MCF 10A (cell line): ENCODE measurements around the gene GNB5. TPM values are rescaled to one million over a fixed set of nuclear protein-coding genes. Genes with fewer than 3 reads are reported as not detected.

Experiments
- BruUV-seq: library from RNA; stranded (reverse); fragments of 400-500 nt; replicated peaks from 2 replicates; lab custom pipeline; 2021; lab: Mats Ljungman, UMichigan
- CTCF ChIA-PET: fragments of 300-600 bp; sonication (Branson Sonifier 250); formaldehyde crosslinking; extraction: SDS; loops from one replicate; lab custom pipeline; 2021; ENCODE audit warnings: antibody characterized with exemption, inconsistent platforms; lab: Yijun Ruan, JAX
- POLR2A ChIA-PET: fragments of 300-600, 350-650 bp; sonication (Branson Sonifier 250); formaldehyde crosslinking; extraction: SDS; loops from one replicate; lab custom pipeline; 2020; ENCODE audit warnings: antibody characterized with exemption, inconsistent platforms; lab: Yijun Ruan, JAX
- DNase-seq: peaks from one replicate; pipeline ENCODE4 v3.0.0-alpha.2; 2018; ENCODE audit not compliant: unreplicated experiment
- H3K27ac Mint-ChIP-seq: one replicate; pipeline ENCODE4 v1.8.0; 2022; ENCODE audit warnings: mild to moderate bottlenecking, low read depth, mixed read lengths; ENCODE audit not compliant: unreplicated experiment
- H3K27me3 Mint-ChIP-seq: one replicate; pipeline ENCODE4 v1.8.0; 2022; ENCODE audit warnings: mixed read lengths; ENCODE audit not compliant: insufficient read depth, unreplicated experiment
- H3K36me3 Mint-ChIP-seq: one replicate; pipeline ENCODE4 v1.8.0; 2022; ENCODE audit warnings: mild to moderate bottlenecking, moderate library complexity, mixed read lengths; ENCODE audit not compliant: insufficient read depth, unreplicated experiment
- H3K4me1 Mint-ChIP-seq: one replicate; pipeline ENCODE4 v1.8.0; 2022; ENCODE audit warnings: mixed read lengths; ENCODE audit not compliant: insufficient read depth, unreplicated experiment
- H3K4me3 Mint-ChIP-seq: one replicate; pipeline ENCODE4 v1.8.0; 2022; ENCODE audit warnings: mild to moderate bottlenecking, moderate library complexity, mixed read lengths; ENCODE audit not compliant: unreplicated experiment
- H3K9me3 Mint-ChIP-seq: one replicate; pipeline ENCODE4 v1.8.0; 2022; ENCODE audit warnings: mixed read lengths; ENCODE audit not compliant: unreplicated experiment
- CTCF ChIP-seq: fragments of 200-600 bp; IDR thresholded peaks from one replicate; pipeline ENCODE4 v1.8.0; 2022; ENCODE audit warnings: antibody characterized with exemption, mild to moderate bottlenecking; ENCODE audit not compliant: unreplicated experiment
- intact Hi-C: fragments of 100-400 bp; cut with micrococcal nuclease; formaldehyde crosslinking; loops from 2 replicates; pipeline ENCODE4 v1.14.1; 2022
- total RNA-seq: library from RNA; stranded (reverse); gene quantifications from 2 replicates; pipeline ENCODE4 v1.2.3, GENCODE V29; 2022

The GNB5 gene
- total RNA-seq, 1 experiment from 2014 or later: 31.8 TPM

- Mint-ChIP-seq H3K9me3 (no peaks in the 10 kb centered on the region), H3K27me3 (no peaks in the 10 kb centered on the region), H3K4me3 (no peak overlapping the region), H3K4me1 (no peaks in the 10 kb centered on the region), H3K27ac (no peak overlapping the region), H3K36me3 (peaks cover 61% of the 10 kb centered on the region)
- ChIA-PET CTCF (interaction anchor here (0.6 to 1.8 kb wide), 3 partner anchors 18 to 23 kb away, joined by 3 to 5 read pairs (median 3); no protein-coding TSS in a partner anchor), POLR2A (no interaction called here)
- intact Hi-C loops: loop anchor here (5.0 kb wide), 1 partner anchor 422 kb away; no protein-coding TSS in a partner anchor
- no peak for TF ChIP-seq CTCF
- DNase-seq: no peak
- BruUV-seq: no TSS peak
Measured at GRCh38 chr15:52204657-52205056, 13.5 kb upstream of the GNB5 start.

GRCh38 chr15:52200831-52201365 lies 9.7 kb upstream of the GNB5 start:
- Mint-ChIP-seq H3K4me1 (no peaks in the 10 kb centered on the region), H3K27ac (no peak overlapping the region), H3K27me3 (no peaks in the 10 kb centered on the region), H3K36me3 (peaks cover 42% of the 10 kb centered on the region), H3K4me3 (no peak overlapping the region), H3K9me3 (no peaks in the 10 kb centered on the region)
- ChIA-PET CTCF (interaction anchor here (2.3 kb wide), 1 partner anchor 17 kb away, joined by 14 read pairs; no protein-coding TSS in a partner anchor), POLR2A (interaction anchor here (1.6 kb wide), 1 partner anchor 7 kb away, joined by 3 read pairs; no protein-coding TSS in a partner anchor)
- no peak for TF ChIP-seq CTCF
- intact Hi-C loops: no loop called here
- no peak for DNase-seq
- no TSS peak for BruUV-seq

- Mint-ChIP-seq H3K4me3 (no peak overlapping the region), H3K36me3 (peaks cover 39% of the 10 kb centered on the region), H3K4me1 (no peaks in the 10 kb centered on the region), H3K27me3 (no peaks in the 10 kb centered on the region), H3K9me3 (no peaks in the 10 kb centered on the region), H3K27ac (no peak overlapping the region)
- no peak for TF ChIP-seq CTCF
- intact Hi-C loops: no loop called here
- ChIA-PET POLR2A (interaction anchor here (1.0 to 1.6 kb wide), 2 partner anchors 9 to 49 kb away, joined by 3 read pairs; no protein-coding TSS in a partner anchor), CTCF (interaction anchor here (0.6 to 2.3 kb wide), 4 partner anchors 9 to 721 kb away, joined by 3 to 14 read pairs (median 6); no protein-coding TSS in a partner anchor)
- no TSS peak for BruUV-seq
- DNase-seq: no peak
Measured at GRCh38 chr15:52199271-52199670, 8.1 kb upstream of the GNB5 start.

GRCh38 chr15:52196891-52197290 lies 5.7 kb upstream of the GNB5 start:
- DNase-seq: no peak
- Mint-ChIP-seq H3K27ac (no peak overlapping the region), H3K36me3 (peaks cover 32% of the 10 kb centered on the region), H3K4me3 (no peak overlapping the region), H3K4me1 (no peaks in the 10 kb centered on the region), H3K9me3 (no peaks in the 10 kb centered on the region), H3K27me3 (no peaks in the 10 kb centered on the region)
- ChIA-PET CTCF (interaction anchor here (0.6 to 1.1 kb wide), 4 partner anchors 11 to 485 kb away, joined by 3 to 7 read pairs (median 4); no protein-coding TSS in a partner anchor), POLR2A (interaction anchor here (0.9 kb wide), 1 partner anchor 18 kb away, joined by 3 read pairs; no protein-coding TSS in a partner anchor)
- intact Hi-C loops: no loop called here
- TF ChIP-seq CTCF: no peak
- BruUV-seq: no TSS peak
